Effector memory CD8-positive, alpha-beta T cell (primary cell): Measurements from ENCODE around the gene CBLB.
"Not testable (repeated sequence)": the region's sequence is repeated elsewhere in the genome, so short reads cannot be mapped to it uniquely, and the experiment has no call there.

Source experiments
- ATAC-seq: fragments of 150-1000 bp; cut with Tn5 transposase; replicated peaks from 2 replicates; pipeline ENCODE4 v1.10.0; 2021; ENCODE audit warnings: mild to moderate bottlenecking, moderate library complexity
- DNase-seq, 3 experiments: peaks; one replicate each; pipeline ENCODE4 v3.0.0; 2021
- H3K27ac Mint-ChIP-seq, 2 donors: one replicate each; pipeline ENCODE4 v1.8.0; 2022; ENCODE audit warnings: mild to moderate bottlenecking in 2 of 2, mixed read lengths in 2 of 2, moderate library complexity in 2 of 2
- H3K27me3 Mint-ChIP-seq, 2 donors: one replicate each; pipeline ENCODE4 v1.8.0; 2022; ENCODE audit warnings: mixed read lengths in 2 of 2
- H3K36me3 Mint-ChIP-seq: one replicate; pipeline ENCODE4 v1.8.0; 2022; ENCODE audit warnings: mild to moderate bottlenecking, moderate library complexity, mixed read lengths; ENCODE audit not compliant: insufficient read depth
- H3K4me1 Mint-ChIP-seq, 2 donors: one replicate each; pipeline ENCODE4 v1.8.0; 2022; ENCODE audit warnings: low read depth in 2 of 2, mixed read lengths in 2 of 2
- H3K4me3 Mint-ChIP-seq, 2 donors: one replicate each; pipeline ENCODE4 v1.8.0; 2022; ENCODE audit warnings: mild to moderate bottlenecking in 2 of 2, mixed read lengths in 2 of 2, moderate library complexity in 2 of 2
- H3K9me3 Mint-ChIP-seq, 2 donors: one replicate each; pipeline ENCODE4 v1.8.0; 2022; ENCODE audit warnings: mixed read lengths in 2 of 2

CBLB gene

DNA sequence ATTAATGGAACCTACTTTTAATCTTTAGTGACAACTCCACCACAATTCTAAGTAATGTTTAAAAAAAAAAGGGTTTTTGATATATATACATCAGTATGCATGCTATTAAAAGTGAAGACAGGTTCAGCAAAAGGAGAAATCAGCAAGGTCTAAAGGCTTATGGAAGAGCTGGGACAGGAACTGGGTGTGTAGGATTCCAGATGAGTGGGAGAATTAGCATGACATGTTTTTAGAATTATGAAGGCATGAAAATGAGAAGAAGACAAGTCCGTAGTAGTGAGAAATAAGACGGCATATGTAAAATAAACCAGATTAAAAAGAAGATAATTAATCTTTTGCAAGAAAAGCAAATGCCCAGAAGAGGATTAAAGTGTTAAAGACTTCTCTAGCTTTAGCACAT lies 52.0 kb downstream of the CBLB start:
- Mint-ChIP-seq H3K36me3 (peaks cover 18% of the 10 kb centered on the region), H3K4me1 (peaks cover 28 to 54% of the 10 kb centered on the region in 2 donors), H3K27ac (no peak overlapping the region), H3K9me3 (no peaks in the 10 kb centered on the region), H3K4me3 (no peak overlapping the region), H3K27me3 (no peaks in the 10 kb centered on the region)
- no peak for ATAC-seq
- DNase-seq, result no peak

DNA sequence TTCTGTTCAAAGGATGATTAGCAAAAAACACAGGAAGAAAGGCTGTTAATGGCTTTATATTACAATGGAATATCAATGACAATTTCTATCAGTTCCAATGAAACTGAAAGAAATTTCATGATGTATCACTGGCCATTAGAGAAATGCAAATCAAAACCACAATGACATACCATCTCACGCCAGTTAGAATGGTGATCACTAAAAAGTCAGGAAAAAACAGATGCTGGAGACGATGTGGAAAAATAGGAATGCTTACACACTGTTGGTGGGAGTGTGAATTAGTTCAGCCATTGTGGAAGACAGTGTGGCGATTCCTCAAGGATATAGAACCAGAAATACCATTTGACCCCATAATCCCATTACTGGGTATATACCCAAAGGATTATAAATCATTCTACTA lies 53.5 kb downstream of the CBLB start:
- Mint-ChIP-seq H3K27ac (peak overlapping the region in 1 of 2 donors; percentile 27), H3K36me3 (peaks cover 18% of the 10 kb centered on the region)

DNA sequence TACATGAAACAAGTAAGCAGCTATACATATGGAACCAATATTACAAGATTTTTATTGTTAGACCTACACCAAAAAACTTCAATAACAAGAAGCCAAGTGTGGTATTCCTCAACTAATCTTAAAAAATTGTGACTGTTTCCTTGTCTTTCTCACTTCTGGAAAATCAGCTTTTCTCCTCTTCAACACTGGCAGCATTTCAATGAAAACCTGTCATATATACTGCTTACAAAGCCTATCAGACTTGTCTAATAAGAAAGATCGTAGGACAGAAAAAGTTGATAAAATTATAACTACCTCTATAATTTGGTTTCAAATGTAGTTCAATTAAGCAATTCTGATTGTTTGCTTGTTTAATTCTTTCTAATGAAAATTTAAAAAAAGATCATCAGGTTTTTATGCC lies 55.1 kb downstream of the CBLB start:
- H3K4me1 Mint-ChIP-seq, result peaks cover 33 to 45% of the 10 kb centered on the region in 2 donors
- ATAC-seq (no peak), DNase-seq (no peak)
- H3K36me3 Mint-ChIP-seq, result peaks cover 9% of the 10 kb centered on the region
- H3K4me3 Mint-ChIP-seq, result no peak overlapping the region
- no peak overlapping the region for H3K27ac Mint-ChIP-seq
- no peaks in the 10 kb centered on the region for H3K9me3 Mint-ChIP-seq
- H3K27me3 Mint-ChIP-seq, result no peaks in the 10 kb centered on the region

More for the DNA sequence above, 53.5 kb downstream of the CBLB start:
- H3K9me3 Mint-ChIP-seq, ATAC-seq, H3K27me3 Mint-ChIP-seq, H3K4me3 Mint-ChIP-seq, DNase-seq: not testable (repeated sequence)
- peaks cover 27 to 45% of the 10 kb centered on the region in 2 donors for H3K4me1 Mint-ChIP-seq

DNA sequence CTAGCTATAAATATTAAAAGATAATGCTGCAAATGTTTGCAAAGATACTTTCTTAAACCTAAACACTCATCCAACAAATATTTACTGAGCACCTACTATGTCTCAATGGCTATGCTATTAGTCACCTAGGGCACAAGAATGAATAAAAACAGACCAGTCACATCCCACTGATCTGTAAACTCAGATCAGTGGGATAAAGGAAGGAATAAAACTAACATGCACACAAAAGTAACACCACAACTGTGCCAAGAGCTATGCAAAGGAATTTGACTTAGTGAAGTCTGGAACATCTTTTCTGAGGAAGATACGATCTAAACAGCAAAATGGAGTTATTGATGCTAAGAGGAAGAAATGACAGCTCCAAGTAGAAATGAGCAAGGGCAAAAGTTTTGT lies 56.6 kb downstream of the CBLB start:
- no peaks in the 10 kb centered on the region for H3K27me3 Mint-ChIP-seq
- H3K4me1 Mint-ChIP-seq, result peaks cover 37 to 45% of the 10 kb centered on the region in 2 donors
- peak overlapping the region in 1 of 2 donors; percentile 43 for H3K4me3 Mint-ChIP-seq
- H3K9me3 Mint-ChIP-seq, result no peaks in the 10 kb centered on the region
- peaks cover 9% of the 10 kb centered on the region for H3K36me3 Mint-ChIP-seq
- H3K27ac Mint-ChIP-seq, result peak overlapping the region; percentile 3 to 39
- no peak for ATAC-seq
- no peak for DNase-seq

DNA sequence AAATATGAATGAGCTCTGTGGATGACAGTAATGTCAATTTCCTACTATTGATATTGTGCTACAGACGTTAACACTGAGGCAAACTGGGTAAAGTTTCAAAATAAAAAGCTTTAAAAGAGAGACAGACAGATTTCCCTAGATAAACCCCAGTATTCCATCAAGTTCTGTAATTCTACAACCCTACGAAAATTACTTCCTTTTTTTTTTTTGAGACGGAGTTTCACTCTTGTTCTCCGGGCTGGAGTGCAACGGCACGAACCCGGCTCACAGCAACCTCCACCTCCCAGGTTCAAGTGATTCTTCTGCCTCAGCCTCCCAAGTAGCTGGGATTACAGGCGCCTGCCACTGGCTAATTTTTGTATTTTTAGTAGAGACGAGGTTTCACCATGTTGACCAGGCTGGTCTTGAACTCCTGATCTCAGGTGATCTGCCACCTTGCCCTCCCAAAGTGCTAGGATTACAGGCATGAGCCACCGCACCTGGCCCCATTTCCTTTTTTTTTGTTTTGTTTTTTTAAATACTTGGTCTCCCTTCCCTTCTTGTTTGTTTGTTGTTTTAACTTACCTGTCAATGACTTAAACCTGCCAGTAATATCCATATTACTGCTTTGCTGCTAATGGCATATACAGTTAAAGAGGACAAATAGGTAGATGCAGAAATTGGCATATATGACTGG lies 57.2 kb downstream of the CBLB start:
- Mint-ChIP-seq H3K36me3 (peaks cover 9% of the 10 kb centered on the region), H3K27me3 (no peaks in the 10 kb centered on the region), H3K4me1 (peaks cover 34 to 44% of the 10 kb centered on the region in 2 donors), H3K9me3 (no peaks in the 10 kb centered on the region), H3K4me3 (peak overlapping the region in 1 of 2 donors; percentile 43), H3K27ac (peak overlapping the region; percentile 3 to 39)
- no peak for DNase-seq
- ATAC-seq, result no peak

DNA sequence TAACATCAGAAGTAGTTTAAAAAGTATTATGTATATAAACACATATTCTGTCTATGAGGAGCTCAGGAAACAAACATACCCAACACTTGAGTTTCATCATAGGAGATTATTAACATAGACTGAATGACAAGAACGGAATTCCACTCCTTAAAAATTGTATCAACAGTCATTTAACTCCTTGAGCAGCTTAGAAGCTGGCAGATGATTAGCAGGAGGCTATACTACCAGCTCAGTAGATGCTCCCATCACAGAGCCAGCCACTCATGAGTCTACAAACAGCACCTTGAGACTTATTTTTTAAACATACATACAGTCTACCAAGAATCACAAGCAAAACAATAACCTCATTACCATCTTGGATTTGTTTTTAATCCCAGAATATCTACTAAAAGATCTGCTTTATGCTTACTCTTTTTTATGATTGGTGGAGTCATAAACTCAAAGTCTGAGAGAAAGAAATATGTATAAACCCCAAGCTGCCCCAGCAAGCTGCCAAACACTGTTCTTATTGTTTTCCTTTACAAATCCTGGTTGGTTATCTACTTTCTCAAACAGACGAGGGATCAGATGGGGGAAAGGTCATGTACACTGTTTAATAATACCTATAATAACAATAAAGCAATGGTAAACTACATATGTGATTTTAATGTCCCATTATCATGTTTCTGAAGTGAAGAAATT lies 59.5 kb downstream of the CBLB start:
- no peak for ATAC-seq
- no peaks in the 10 kb centered on the region for H3K9me3 Mint-ChIP-seq
- H3K27me3 Mint-ChIP-seq, result no peaks in the 10 kb centered on the region
- peak overlapping the region in 1 of 2 donors; percentile 78 for H3K27ac Mint-ChIP-seq
- no peak for DNase-seq
- peaks cover 19% of the 10 kb centered on the region for H3K36me3 Mint-ChIP-seq
- H3K4me1 Mint-ChIP-seq, result peaks cover 46 to 52% of the 10 kb centered on the region in 2 donors
- peak overlapping the region in 1 of 2 donors; percentile 40 for H3K4me3 Mint-ChIP-seq

DNA sequence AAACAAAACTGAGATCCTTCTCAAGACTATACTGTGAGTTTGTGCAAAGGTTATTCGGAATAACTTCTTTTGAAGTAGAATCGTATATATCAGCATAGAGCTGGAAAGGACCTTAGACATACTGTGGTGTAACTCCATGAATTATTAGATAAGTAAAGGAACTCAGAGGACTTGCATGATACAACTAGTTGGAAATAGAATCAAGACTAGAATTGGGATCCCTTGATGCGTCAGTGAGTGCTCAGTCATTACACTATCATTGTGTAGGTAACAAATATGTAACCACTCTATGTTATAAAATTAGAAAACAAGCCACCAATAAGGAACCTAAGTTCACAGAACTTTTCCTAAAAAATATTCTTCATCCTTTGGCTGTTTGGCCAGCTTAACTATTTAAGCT lies 61.1 kb downstream of the CBLB start:
- H3K4me3 Mint-ChIP-seq, result no peak overlapping the region
- no peaks in the 10 kb centered on the region for H3K27me3 Mint-ChIP-seq
- DNase-seq (no peak), ATAC-seq (no peak)
- no peaks in the 10 kb centered on the region for H3K9me3 Mint-ChIP-seq
- peaks cover 45 to 57% of the 10 kb centered on the region in 2 donors for H3K4me1 Mint-ChIP-seq
- H3K27ac Mint-ChIP-seq, result no peak overlapping the region
- peaks cover 17% of the 10 kb centered on the region for H3K36me3 Mint-ChIP-seq

DNA sequence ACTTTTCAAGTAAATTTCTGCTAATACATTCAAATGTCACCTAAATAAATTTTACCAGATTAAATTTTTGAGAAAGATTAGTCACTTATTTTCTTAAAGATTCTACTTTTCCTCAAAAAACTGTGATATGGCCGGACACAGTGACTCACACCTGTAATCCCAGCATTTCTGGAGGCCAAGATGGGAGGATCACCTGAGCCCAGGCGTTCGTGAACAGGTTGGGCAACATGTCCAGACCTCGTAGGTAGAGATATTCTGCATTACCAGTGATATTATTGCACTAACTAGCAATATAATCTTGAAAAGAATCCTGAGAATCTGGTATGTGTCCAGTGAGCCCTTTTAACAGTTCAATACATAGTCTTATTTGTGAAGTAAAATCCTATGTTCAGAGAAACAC lies 61.7 kb downstream of the CBLB start:
- Mint-ChIP-seq H3K9me3 (no peaks in the 10 kb centered on the region), H3K4me1 (peaks cover 45 to 59% of the 10 kb centered on the region in 2 donors), H3K27ac (peak overlapping the region; percentile 89 to 91), H3K36me3 (peaks cover 17% of the 10 kb centered on the region), H3K4me3 (no peak overlapping the region), H3K27me3 (no peaks in the 10 kb centered on the region)
- ATAC-seq (no peak), DNase-seq (no peak)

DNA sequence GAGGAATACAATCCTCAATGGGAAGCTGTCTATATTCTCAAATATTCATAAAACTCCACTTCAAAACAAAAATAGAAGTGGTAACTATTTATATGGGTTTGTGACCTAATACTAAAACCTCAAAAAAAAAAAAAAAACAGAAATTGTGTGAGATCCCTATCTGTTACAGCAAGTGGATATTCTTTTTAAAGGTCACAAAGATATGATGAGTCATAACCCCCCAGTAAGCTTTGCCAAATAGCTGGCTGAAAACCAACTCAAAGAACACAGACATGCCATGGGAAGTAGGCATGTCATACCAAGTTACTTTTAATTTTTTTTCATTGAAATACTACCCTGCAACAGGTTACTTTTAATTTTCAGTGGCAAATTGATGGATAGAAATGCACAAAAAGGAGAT lies 62.5 kb downstream of the CBLB start:
- ATAC-seq, result peak; percentile 92
- DNase-seq, result peak in 2 of 3 experiments; percentile 18 to 21
- H3K4me3 Mint-ChIP-seq, result peak overlapping the region; percentile 45 to 68
- H3K4me1 Mint-ChIP-seq, result peaks cover 46 to 62% of the 10 kb centered on the region in 2 donors
- no peaks in the 10 kb centered on the region for H3K9me3 Mint-ChIP-seq
- H3K27me3 Mint-ChIP-seq, result no peaks in the 10 kb centered on the region
- H3K36me3 Mint-ChIP-seq, result peaks cover 16% of the 10 kb centered on the region
- H3K27ac Mint-ChIP-seq, result peak overlapping the region; percentile 89 to 91

DNA sequence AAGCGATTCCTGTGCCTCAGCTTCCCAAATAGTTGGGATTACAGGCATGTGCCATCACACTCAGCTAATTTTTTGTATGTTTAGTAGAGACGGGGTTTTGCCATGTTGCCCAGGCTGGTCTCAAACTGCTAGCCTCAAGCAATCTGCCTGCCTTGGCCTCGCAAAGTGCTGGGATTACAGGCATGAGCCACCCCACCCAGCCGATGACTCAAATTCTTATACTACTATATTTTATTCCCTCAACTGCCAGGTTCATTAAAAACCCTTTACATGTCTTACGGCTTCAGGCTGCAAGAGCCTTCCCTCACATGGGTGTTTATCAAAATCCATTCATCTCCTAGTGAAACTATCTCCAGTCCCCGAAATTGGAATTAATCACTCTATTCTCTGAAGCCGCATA lies 63.4 kb downstream of the CBLB start:
- ATAC-seq (no peak), DNase-seq (no peak)
- peaks cover 49 to 67% of the 10 kb centered on the region in 2 donors for H3K4me1 Mint-ChIP-seq
- no peaks in the 10 kb centered on the region for H3K9me3 Mint-ChIP-seq
- H3K27me3 Mint-ChIP-seq, result no peaks in the 10 kb centered on the region
- H3K36me3 Mint-ChIP-seq, result peaks cover 14% of the 10 kb centered on the region
- peak overlapping the region; percentile 89 to 91 for H3K27ac Mint-ChIP-seq
- peak overlapping the region in 1 of 2 donors; percentile 68 for H3K4me3 Mint-ChIP-seq

DNA sequence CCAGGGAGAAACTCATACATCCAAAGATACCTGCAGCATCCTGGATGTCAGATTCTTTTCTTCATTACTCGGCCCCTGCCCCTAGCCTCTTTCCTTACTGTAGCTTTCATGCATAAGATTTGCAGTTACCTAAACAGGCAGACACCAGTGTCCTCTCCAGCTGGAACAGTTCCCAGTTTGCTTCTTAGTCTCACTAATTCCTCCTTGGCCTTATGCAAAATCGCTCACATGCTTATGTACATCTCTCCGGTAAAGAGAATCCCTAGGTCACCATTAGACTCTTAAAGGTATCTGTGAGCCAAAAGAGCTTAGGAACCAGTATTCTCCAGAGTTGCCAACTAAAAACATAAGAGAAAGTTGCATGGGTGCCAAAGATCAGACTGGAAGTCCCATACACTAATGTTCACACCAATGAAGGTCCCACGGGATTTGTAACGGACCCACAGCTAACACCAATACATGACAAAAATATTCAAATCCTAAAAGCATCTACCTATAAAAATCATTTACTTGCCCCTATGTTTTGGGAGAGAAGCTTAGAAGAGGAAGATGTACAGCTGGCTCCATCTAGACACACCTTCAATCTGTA lies 66.6 kb downstream of the CBLB start:
- no peak for ATAC-seq

DNA sequence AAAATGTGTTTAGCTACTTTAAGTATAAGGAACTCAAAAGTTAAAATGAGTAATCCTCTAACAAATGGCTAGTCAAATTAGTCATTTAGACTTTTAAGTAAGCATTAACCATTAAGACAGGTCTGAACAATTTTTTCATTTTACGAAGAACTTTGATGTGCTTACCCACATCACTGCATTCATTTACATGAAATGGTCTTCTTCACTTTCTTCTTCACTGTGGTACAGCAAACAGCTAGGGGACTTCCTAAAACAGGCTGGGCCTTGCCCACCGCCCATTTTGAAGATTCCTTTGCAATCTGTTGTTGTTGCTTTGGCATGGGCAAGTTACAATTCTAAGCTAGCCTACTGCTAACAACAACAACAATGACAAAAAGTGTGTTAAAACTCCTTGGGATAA lies 67.4 kb downstream of the CBLB start:
- DNase-seq (no peak), ATAC-seq (peak; percentile 28)
- no peaks in the 10 kb centered on the region for H3K9me3 Mint-ChIP-seq
- H3K4me1 Mint-ChIP-seq, result peaks cover 57 to 72% of the 10 kb centered on the region in 2 donors
- peak overlapping the region; percentile 38 to 89 for H3K27ac Mint-ChIP-seq
- peak overlapping the region; percentile 11 to 60 for H3K4me3 Mint-ChIP-seq
- no peaks in the 10 kb centered on the region for H3K27me3 Mint-ChIP-seq
- H3K36me3 Mint-ChIP-seq, result peaks cover 16% of the 10 kb centered on the region

More for the DNA sequence above, 66.6 kb downstream of the CBLB start:
- no peak for DNase-seq
- peaks cover 52 to 72% of the 10 kb centered on the region in 2 donors for H3K4me1 Mint-ChIP-seq
- no peaks in the 10 kb centered on the region for H3K27me3 Mint-ChIP-seq
- peak overlapping the region; percentile 38 to 89 for H3K27ac Mint-ChIP-seq
- peak overlapping the region in 1 of 2 donors; percentile 60 for H3K4me3 Mint-ChIP-seq
- H3K9me3 Mint-ChIP-seq, result no peaks in the 10 kb centered on the region
- peaks cover 17% of the 10 kb centered on the region for H3K36me3 Mint-ChIP-seq

DNA sequence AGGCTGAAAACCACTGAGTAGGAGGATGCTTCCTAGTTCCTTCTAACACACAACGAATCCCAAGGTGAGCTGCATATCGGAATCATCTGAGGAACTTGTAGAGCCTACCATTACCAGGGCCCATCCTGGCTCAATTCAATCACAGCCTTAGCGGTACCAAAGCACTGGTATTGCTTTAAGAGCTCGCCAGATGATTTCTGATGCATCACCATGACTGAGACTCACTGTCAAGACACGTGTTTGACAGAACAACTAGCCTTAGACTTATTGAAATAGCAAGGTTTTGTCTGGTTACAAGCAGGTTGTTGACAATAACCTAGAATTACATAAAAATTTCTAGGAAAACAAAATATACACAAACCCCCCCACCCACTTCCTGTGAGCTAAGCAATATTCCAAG lies 68.5 kb downstream of the CBLB start:
- Mint-ChIP-seq H3K36me3 (peaks cover 6% of the 10 kb centered on the region), H3K27ac (peak overlapping the region in 1 of 2 donors; percentile 88), H3K4me1 (peaks cover 50 to 72% of the 10 kb centered on the region in 2 donors), H3K4me3 (peak overlapping the region; percentile 20 to 25), H3K27me3 (no peaks in the 10 kb centered on the region), H3K9me3 (no peaks in the 10 kb centered on the region)
- DNase-seq (no peak), ATAC-seq (no peak)
